Measurements from ENCODE around the gene RPRD1A. TPM values are rescaled to one million over a fixed set of nuclear protein-coding genes. Genes with fewer than 3 reads are reported as not detected.

Gene RPRD1A
- polyA plus RNA-seq, 1 donor (not counting 4 experiments of a cell fraction or from before 2014, with no cell fraction given) = 55.5 TPM

- TF ChIP-seq CTCF (optimal IDR thresholded peaks at IDR 0.05 in 1 of 3, IDR thresholded peaks at IDR 0.05 in 1 of 3, conservative IDR thresholded peaks at IDR 0.05 in 1 of 3; ENCODE audit: extremely low read depth in 1 of 3, insufficient read depth in 2 of 3, low read length in 3 of 3) (no peak), EZH2 (IDR thresholded peaks at IDR 0.05; ENCODE audit: low read length) (no peak)
- Histone ChIP-seq H3K9ac (ENCODE audit: control insufficient read depth, extremely low read depth, insufficient read depth, low read length) (no peak overlapping the region), H3K27me3 (ENCODE audit: control insufficient read depth, extremely low read depth, insufficient read depth, low read length) (no peaks in the 10 kb centered on the region), H3K4me2 (ENCODE audit: control insufficient read depth, extremely low read depth, insufficient read depth, low read depth, low read length) (no peak overlapping the region), H3K9me3 (ENCODE audit: control insufficient read depth, low read depth, low read length) (no peaks in the 10 kb centered on the region), H3K36me3 (ENCODE audit: control insufficient read depth in 2 of 2, extremely low read depth in 1 of 2, insufficient read depth in 2 of 2, low read length in 2 of 2) (peaks cover 5 to 6% of the 10 kb centered on the region in 2 experiments), H3K9me1 (ENCODE audit: control insufficient read depth, extremely low read depth, insufficient read depth, low read length) (no peaks in the 10 kb centered on the region), H3K4me3 (ENCODE audit: control insufficient read depth in 2 of 3, extremely low read depth in 1 of 3, insufficient read depth in 2 of 3, low read depth in 1 of 3, low read length in 3 of 3) (no peak overlapping the region), H3K27ac (ENCODE audit: control insufficient read depth, insufficient read depth, low read length) (no peak overlapping the region), H3K4me1 (ENCODE audit: control insufficient read depth, extremely low read depth, insufficient read depth, low read length) (no peaks in the 10 kb centered on the region), H3K79me2 (ENCODE audit: control insufficient read depth, insufficient read depth, low read length) (no peaks in the 10 kb centered on the region), H2AFZ (ENCODE audit: control insufficient read depth, low read length) (no peak overlapping the region), H4K20me1 (ENCODE audit: control insufficient read depth, extremely low read depth, insufficient read depth, low read length) (no peaks in the 10 kb centered on the region)
- FAIRE-seq = no peak
- dilution Hi-C loops (cut with MboI; ENCODE audit: extremely low pct_ligation_motif_present, low sequenced_read_pairs) = no loop called here
- DNase-seq (ENCODE audit: low read depth, low spot score) = no peak
Observed at GRCh38 chr18:36107477-36107876, 40.1 kb upstream of the RPRD1A start.

- Histone ChIP-seq H4K20me1 (ENCODE audit: control insufficient read depth, extremely low read depth, insufficient read depth, low read length) (no peaks in the 10 kb centered on the region), H3K27ac (ENCODE audit: control insufficient read depth, insufficient read depth, low read length) (no peak overlapping the region), H3K27me3 (ENCODE audit: control insufficient read depth, extremely low read depth, insufficient read depth, low read length) (no peaks in the 10 kb centered on the region), H3K4me3 (ENCODE audit: control insufficient read depth in 2 of 3, extremely low read depth in 1 of 3, insufficient read depth in 2 of 3, low read depth in 1 of 3, low read length in 3 of 3) (no peak overlapping the region), H2AFZ (ENCODE audit: control insufficient read depth, low read length) (no peak overlapping the region), H3K9me3 (ENCODE audit: control insufficient read depth, low read depth, low read length) (no peaks in the 10 kb centered on the region), H3K36me3 (ENCODE audit: control insufficient read depth in 2 of 2, extremely low read depth in 1 of 2, insufficient read depth in 2 of 2, low read length in 2 of 2) (peaks cover 2 to 5% of the 10 kb centered on the region in 2 experiments), H3K4me1 (ENCODE audit: control insufficient read depth, extremely low read depth, insufficient read depth, low read length) (no peaks in the 10 kb centered on the region), H3K4me2 (ENCODE audit: control insufficient read depth, extremely low read depth, insufficient read depth, low read depth, low read length) (no peak overlapping the region), H3K9me1 (ENCODE audit: control insufficient read depth, extremely low read depth, insufficient read depth, low read length) (no peaks in the 10 kb centered on the region), H3K9ac (ENCODE audit: control insufficient read depth, extremely low read depth, insufficient read depth, low read length) (no peak overlapping the region), H3K79me2 (ENCODE audit: control insufficient read depth, insufficient read depth, low read length) (no peaks in the 10 kb centered on the region)
- DNase-seq (ENCODE audit: low read depth, low spot score) (no peak), FAIRE-seq (no peak)
- dilution Hi-C loops (cut with MboI; ENCODE audit: extremely low pct_ligation_motif_present, low sequenced_read_pairs) = no loop called here
- no peak for TF ChIP-seq EZH2 (IDR thresholded peaks at IDR 0.05; ENCODE audit: low read length)
- no peak for TF ChIP-seq CTCF (optimal IDR thresholded peaks at IDR 0.05 in 1 of 3, IDR thresholded peaks at IDR 0.05 in 1 of 3, conservative IDR thresholded peaks at IDR 0.05 in 1 of 3; ENCODE audit: extremely low read depth in 1 of 3, insufficient read depth in 2 of 3, low read length in 3 of 3)
Observed at GRCh38 chr18:36104749-36105148, 37.4 kb upstream of the RPRD1A start.

Data from keratinocyte (primary cell).